Hematopoietic multipotent progenitor cell treated with erythropoietin and hydrocortisone succinate and interleukin-3 and kit ligand, for 17 days (in vitro differentiated cells): ENCODE measurements around the gene SBNO2.
A peak's percentile ranks its signal among the peaks of the same experiment; 100 is the strongest.

Experiments used
- DNase-seq: peaks from one replicate; pipeline ENCODE4 v3.0.0-alpha.2; 2015; ENCODE audit warnings: low spot score

The SBNO2 gene

GRCh38 chr19:1070931-1071791, 102.9 kb downstream of the SBNO2 start:
- DNase-seq: no peak

DNA sequence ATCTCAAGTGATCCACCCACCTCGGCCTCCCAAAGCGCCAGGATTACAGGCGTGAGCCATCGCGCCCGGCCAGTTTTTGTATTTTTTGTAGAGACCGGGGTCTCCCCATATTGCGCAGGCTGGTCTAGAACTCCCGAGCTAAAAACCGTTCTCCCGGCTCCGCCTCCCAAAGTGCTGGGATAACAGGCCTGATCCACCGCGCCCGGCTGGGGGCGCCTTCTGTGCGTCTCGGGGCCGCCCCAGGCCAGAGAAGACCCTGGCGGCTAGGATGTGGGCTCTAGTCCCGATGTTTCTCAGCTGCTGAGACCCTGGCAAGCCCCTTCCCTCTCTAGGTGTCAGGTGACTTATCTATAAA, 103.5 kb downstream of the SBNO2 start:
- DNase-seq: no peak

- DNase-seq: no peak
Observed at GRCh38 chr19:1069009-1069779, 104.9 kb downstream of the SBNO2 start.

GRCh38 chr19:1068009-1069001, 105.8 kb downstream of the SBNO2 start:
- DNase-seq: no peak

DNA sequence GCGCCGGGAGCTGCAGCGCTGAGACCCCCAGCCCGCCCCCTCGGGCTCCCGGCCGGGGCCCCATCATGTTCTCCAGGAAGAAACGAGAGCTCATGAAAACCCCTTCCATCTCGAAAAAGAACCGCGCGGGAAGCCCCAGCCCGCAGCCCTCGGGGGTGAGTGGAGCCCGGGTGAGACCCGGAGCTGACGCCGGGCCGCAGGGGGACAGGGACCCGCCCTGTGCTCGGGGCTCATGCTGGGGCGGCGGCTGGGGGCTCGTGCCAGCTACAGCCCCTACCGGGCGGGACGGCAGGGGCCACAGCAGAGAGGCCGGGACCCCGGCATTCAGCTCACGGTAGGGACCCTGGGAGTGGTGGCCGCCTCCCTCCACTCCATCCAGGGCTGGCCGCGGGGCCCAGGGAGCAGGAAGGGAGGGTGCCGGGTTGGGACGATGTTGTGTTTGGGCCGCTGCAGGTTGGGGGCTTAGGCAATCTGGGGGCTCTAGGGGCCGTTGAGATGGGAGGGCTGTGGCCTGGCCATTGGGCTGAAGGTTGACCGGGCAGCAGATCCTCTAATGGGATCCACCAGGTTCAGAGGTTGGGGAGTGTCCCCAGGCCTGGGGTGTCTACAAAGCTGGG, 106.6 kb downstream of the SBNO2 start:
- DNase-seq: no peak

- no peak for DNase-seq
Observed at GRCh38 chr19:1066748-1067340, 107.2 kb downstream of the SBNO2 start, which contains the start of gene ARHGAP45. TSS of gene ARHGAP45 (plus strand) at chr19:1067167. CDS start at chr19:1067406, 239 bp downstream.

DNA sequence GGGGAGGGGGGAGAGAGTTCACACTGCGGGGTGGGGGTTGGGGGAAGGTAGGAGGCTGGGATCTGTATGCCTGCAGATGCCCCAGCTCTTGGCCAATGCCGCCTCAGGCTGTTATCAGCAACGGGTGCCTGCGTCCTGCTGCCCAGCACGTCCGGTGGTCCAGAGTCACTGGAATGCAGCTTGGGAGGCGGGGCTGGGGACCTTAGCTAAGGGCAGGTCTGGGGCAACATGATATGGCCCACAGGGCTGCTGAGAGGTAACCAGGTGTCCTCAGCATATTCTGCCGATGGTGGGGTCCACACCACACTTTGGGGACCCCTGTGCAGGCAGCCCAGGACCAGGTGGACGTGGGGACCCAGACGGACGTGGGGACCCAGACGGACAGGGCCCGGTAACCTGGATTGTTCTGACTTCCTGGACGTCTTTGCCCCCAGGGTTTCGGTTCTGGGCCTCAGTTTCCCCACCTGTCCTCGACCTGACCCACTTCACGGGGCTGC, 107.8 kb downstream of the SBNO2 start:
- DNase-seq: no peak

DNA sequence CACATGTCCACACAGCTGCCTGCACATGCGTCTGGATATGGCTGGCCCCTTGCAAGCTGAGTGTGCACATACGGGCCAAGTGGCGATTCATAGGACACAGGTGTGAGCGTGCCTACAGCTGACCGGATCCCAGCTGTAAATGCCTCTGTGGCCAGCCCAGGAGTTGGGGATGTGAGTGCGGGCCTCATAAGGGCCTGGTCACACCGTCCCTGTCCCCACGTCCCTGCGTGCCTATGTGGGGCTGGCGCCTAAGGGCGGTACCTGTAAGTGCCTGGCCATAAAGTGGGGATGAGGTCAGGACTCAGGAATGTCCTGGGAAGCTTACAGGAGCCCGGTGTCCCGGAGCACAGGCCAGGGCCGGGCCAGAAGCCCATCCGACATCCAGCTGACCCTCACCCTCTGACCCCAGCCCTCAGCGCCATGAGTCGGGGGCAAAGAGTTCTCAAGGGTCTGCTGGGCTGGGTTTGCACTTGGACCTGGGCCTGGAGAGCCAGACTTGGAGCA, 108.4 kb downstream of the SBNO2 start:
- DNase-seq: no peak

GRCh38 chr19:1064661-1065605, 109.1 kb downstream of the SBNO2 start:
- DNase-seq: no peak

GRCh38 chr19:1063909-1064660, 110.0 kb downstream of the SBNO2 start:
- no peak for DNase-seq

- DNase-seq: peak; percentile 78
Observed at GRCh38 chr19:1063030-1063908, 110.8 kb downstream of the SBNO2 start.

DNA sequence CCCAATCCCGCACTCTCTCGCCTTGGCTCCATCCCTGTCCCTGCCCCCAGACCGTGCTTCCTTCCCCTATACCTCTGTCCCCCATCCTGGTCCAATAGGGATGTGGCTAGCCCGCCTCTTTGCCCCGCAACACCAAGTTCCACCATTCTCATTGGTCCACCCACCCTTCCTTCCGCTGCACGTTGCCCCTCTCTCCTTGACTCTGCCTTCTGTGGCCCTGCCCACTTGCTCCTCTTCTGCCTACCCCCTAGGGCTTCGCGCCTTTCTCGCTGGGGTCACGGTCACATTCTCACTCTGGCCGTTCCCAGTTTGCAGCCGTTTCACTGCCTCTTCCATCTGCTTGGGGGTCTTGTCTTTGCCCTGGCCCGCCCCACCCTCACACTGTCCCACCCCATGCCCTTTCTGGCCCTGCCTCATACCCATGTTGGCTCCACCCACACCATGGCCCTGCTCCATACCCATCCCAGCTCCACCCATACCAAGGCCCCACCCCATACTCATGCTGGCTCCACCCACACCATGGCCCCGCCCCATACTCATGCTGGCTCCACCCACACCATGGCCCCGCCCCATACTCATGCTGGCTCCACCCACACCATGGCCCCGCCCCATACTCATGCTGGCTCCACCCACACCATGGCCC, 111.6 kb downstream of the SBNO2 start:
- DNase-seq: peak; percentile 68

- no peak for DNase-seq
Observed at GRCh38 chr19:1061987-1062386, 112.1 kb downstream of the SBNO2 start.

DNA sequence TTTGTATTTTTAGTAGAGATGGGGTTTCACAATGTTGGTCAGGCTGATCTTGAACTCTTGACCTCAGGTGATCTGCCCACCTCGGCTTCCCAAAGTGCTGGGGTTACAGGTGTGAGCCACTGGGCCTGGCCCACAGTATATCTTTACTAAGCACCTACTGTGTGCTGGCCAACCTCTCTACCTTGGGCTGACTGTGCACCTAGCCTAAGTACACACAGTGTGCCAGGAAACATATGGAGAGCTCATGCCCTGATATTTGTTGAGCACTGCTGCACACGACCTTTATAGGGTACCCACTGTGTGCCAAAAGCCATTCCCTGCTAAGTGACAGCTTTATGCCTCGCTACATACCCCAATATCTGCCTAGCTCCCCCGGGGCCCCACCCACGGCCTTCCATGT, 113.4 kb downstream of the SBNO2 start:
- no peak for DNase-seq

DNA sequence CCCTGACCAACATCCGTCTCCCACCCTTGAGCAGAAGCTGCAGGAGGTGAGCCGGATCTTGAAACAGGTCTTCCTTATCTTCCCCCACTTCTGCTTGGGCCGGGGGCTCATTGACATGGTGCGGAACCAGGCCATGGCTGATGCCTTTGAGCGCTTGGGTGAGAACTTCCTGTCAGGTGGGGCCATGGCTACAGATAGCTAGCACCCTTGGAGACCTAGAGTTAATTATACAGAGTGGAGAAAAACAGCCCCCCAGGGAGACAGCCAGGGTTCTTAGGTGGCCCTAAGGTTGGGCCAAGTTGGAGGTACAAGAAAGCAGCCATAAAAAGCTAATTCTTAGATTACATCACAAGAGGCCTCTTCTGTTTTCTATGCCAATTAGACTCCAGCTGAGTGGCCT, 116.0 kb downstream of the SBNO2 start:
- DNase-seq: no peak
